GM21447 (cell line): ENCODE measurements around the gene ITGAL.
A peak's percentile ranks its signal among the peaks of the same experiment; 100 is the strongest.

Experiments used
- ATAC-seq: cut with Tn5 transposase; IDR thresholded peaks from one replicate; pipeline ENCODE4 v1.9.1; 2021; ENCODE audit not compliant: unreplicated experiment

ITGAL gene

DNA sequence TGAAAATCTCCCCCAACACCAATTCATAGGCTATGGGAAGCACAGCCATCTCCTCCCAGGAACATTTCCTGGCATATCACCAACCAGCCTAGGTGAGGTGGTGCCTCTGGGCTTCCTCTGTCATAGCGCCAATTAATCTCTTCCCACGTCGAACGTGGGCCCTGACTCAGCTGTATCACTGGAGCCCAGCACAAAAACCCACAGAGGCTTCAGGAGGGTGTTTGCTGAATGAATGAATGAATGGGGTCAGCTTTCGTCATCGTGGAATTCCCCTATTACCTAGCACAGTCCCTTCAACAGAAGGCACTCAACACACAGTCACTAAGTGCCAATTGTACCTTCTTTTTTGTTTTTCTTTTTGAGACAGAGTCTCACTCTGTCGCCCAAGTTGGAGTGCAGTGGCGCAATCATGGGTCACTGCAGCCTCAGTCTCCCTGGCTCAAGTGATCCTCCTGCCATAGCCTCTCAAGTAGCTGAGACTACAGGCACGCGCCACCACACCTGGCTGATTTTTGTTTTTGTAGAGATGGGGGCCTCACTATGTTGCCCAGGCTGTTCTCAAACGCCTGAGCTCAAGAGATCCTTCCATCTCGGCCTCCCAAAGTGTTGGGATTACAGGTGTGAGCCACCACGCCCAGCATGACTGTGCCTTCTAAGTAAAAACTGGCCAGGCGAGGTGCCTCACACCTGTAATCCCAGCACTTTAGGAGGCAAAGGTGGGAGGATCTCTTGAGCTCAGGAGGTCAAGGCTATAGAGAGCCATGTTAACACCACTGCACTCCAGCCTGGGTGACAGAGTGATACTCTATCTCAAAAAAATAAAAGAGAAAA lies 94.8 kb downstream of the ITGAL start:
- ATAC-seq, result no peak

DNA sequence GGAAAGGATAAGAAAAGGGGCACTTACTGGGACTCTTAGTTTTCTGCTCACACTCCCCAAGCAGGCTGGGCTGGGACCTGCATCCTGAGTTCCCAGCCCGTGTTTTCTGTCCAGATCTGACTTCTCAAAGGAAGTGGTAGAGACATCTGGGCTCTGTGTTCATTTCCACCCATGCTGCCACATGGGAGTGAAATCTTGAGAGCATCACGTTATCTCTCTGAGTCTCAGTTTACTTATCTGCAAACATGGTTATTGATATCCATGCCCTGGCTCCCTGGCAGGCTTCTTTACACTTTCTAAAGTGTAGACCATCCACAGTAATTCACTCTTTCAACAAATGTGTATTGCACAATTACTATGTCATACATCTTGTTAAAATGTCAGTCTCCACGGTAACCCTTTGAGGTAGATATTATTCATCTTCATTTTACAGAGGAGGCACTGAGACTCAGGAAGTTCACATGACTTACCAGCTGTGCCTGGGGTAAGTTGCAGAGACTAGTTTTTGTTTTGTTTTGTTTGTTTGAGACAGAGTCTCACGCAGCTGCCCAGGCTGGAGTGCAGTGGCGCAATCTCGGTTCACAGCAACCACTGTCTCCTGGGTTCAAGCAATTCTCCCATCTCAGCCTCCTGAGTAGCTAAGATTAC lies 95.6 kb downstream of the ITGAL start:
- no peak for ATAC-seq

DNA sequence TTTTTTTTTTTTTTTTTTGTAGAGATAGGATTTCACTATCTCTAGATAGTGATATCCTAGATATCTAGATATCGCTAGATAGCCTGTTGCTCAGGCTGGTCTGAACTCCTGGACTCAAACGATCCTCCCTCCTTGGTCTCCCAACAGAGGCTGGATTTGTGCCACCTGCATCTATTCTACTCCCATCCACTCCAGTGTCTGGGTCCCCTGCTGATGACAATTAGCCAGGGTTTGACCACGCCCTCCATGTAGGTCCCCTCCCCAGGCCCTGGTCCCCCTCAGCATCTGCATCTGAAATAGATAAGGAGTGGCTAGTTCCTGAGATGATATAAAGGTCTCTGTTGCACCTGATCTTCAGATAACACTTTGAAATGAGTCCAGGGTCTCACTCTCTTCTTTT lies 96.7 kb downstream of the ITGAL start:
- ATAC-seq, result no peak

DNA sequence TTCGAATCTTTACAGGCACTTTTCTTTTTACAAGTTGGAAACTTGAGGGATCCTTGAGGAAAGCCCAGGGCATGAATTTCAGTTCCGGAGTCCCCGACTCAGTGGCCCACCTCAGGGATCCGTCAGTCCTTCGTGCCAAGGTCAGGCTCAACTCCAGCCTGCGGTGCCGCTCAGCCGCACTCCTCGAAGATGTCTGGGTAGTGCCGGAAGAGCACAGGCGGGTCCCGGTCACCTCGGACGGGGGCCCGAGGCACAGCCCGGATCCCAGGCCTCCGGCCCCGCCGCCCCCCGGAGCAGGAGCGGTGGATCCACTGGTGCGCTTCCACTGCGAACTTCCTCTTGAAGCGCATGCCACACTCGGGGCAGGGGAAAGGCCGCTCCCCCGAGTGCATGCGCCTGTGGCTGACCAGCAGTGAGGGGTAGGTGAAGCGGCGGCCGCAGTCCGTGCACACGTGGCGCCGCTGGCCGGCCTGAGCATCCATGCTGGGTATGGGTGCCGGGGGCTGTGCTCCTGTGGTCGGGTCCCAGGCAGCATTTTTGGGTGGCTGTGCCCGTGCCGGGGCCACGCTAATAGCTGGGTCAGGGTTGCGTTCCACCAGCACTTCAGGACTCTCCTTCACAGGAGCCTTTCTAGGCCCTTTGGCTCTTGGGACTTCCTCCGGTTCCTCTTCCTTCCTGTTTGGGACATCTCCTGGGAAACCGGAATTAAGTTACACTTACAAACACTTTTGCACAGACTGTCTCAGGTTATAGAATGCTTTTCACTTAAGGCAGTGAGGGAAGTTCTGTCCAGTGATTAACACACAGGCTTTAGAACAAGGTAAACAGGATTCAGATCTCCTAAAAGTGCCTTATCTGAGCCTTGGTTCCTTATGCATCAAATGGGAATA lies 97.4 kb downstream of the ITGAL start:
- no peak for ATAC-seq

DNA sequence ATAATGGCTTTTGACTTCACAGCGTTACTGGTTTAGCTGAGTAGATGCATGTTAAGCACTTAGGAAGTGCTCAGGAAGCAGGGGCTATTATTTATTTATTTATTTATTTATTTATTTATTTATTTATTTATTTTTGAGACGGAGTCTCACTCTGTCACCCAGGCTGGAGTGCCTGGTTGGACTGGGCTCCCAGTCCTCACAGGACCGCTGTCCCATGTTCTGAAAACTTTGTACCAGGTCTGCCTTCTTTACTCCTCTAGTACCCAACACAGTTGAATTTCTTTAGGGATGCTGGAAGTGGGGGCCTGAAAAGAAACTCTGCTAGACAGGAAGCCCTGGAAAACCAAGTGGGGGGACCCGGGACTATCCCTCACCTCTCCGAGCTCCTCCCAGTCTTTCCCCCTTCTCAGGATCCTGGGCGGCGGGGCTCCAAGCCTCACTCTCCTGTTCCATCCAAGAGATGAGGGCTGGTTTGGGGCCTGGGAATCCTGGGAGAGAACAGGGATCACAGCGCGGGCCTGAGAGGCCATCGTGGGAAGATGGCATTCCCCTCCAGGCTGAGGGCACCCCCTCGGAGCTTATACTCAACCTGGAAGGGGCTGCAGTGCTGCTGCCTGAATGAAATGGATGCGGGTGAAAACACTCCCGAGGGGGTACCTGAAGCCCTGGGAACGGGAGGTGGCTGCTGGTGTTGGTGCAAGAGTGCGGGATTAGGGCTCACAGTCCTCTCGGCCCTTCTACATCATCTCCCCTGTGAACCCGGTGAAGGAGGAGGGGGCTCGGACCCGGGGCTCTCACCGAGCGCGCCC lies 98.3 kb downstream of the ITGAL start:
- peak; percentile 2 for ATAC-seq

DNA sequence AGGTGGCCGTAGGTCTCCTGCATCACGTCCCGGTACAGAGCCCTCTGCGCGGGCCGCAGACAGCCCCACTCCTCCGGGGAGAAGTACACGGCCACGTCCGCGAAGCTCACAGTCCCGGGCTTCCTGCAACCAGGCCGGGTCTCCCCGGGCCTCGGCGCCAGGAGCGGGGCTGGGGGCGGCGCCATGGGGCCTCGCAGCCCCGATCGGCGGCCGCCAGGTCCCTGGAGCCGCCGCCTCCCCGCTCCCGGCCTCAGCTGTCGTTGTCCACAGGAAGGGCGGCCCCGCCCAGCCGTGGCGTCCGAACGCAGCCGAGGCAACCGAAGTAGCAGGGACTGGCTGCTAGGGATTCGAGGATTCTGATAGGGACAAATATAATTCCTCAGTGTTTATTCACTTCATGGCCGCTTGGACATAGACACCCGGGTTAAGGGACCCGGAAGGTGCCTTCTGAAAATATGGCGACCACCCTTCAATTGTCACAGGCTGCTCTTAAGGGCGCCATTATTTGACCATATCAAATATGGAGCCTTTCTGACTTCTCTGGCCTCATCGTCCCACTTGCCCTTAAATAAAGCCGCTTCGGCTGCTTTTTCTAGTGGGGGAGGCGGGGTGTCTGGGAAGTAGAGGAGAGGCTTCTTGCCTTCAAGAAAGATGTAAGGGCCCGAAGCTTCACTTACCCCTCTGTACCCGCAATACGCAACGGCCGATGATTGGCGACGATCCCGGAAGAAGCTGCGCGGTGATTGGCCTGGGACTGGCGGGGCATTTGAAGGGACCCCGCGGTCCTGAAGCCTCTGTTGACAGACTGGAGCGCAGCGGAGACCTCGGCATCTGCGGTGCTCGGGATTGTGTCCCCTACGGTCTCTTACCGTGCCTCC lies 99.1 kb downstream of the ITGAL start, which contains the start of gene ZNF688:
Gene ZNF688 (minus strand): TSS at position 270 of the 878 bp plus-strand sequence. CDS start 85 bp downstream, at position 185.
- ATAC-seq, result peak; percentile 70
